Left lung (tissue), 10 donors: Measurements from ENCODE around the gene PDLIM7. TPM values are rescaled to one million over a fixed set of nuclear protein-coding genes. Genes with fewer than 3 reads are reported as not detected.

ENCODE experiments used
- ATAC-seq: fragments of 200-7000 bp; cut with Tn5 transposase; one replicate; pipeline ENCODE4 v1.9.1; 2020; ENCODE audit warnings: moderate library complexity
- DNase-seq, 4 donors: peaks; one replicate each; pipeline ENCODE4 v3.0.0-alpha.2; 2013 to 2020
- H3K27ac ChIP-seq, 2 donors: fragments of 200-600 bp; sonication (generic) in 1 of 2; one replicate each; pipeline versions ENCODE4 v1.5.0 to v1.8.0; 2020 to 2021
- H3K27me3 ChIP-seq, 2 donors: fragments of 200-600 bp; sonication (generic) in 1 of 2; one replicate each; pipeline versions ENCODE4 v1.5.0 to v1.8.0; 2020 to 2021
- H3K36me3 ChIP-seq, 2 donors: fragments of 200-600 bp; sonication (generic) in 1 of 2; one replicate each; pipeline versions ENCODE4 v1.5.0 to v1.8.0; 2020 to 2021
- H3K4me1 ChIP-seq, 2 donors: fragments of 200-600 bp; one replicate each; pipeline ENCODE4 v1.8.0; 2021
- H3K4me3 ChIP-seq, 2 donors: fragments of 200-600 bp; sonication (generic) in 1 of 2; one replicate each; pipeline versions ENCODE4 v1.5.0 to v1.8.0; 2020 to 2021; ENCODE audit warnings: mild to moderate bottlenecking in 1 of 2
- H3K9me3 ChIP-seq, 2 donors: fragments of 200-600 bp; sonication (generic) in 1 of 2; one replicate each; pipeline versions ENCODE4 v1.5.0 to v1.8.0; 2020 to 2021
- CTCF ChIP-seq, 2 donors: fragments of 200-600 bp; sonication (generic) in 1 of 2; IDR thresholded peaks; one replicate each; pipeline versions ENCODE4 v1.5.0 to v1.8.0; 2021; ENCODE audit warnings: antibody characterized with exemption in 2 of 2
- intact Hi-C, 2 donors: fragments of 100-400 bp; cut with DNase I; formaldehyde crosslinking; loops; one replicate each; pipeline versions ENCODE4 v1.11.2 to v1.14.2; 2022
- polyA plus RNA-seq, 6 donors: library from polyadenylated mRNA; unstranded; fragments of 120-200 nt; gene quantifications; one replicate each; pipeline ENCODE4 v1.2.1, GENCODE V29; 2013; ENCODE audit not compliant: insufficient read length in 6 of 6
- total RNA-seq, 2 donors: library from RNA; stranded (reverse); fragmentation: NEBNext Ultra II Directional; extraction: Animal tissue kit (Norgen Biotek cat#: 25700); gene quantifications; one replicate each; pipeline ENCODE4 v1.2.1, GENCODE V29; 2021
- donor health status: DM: no; HTN: yes; CAD: no.
- donor health status: DM: no; HTN: no; CAD: no.

Gene PDLIM7
- total and polyA plus RNA-seq, 8 donors = 60.9 to 141 (median 90.2) TPM

- Histone ChIP-seq H3K9me3 (no peaks in the 10 kb centered on the region), H3K4me3 (peak overlapping the region in 1 of 2 donors; percentile 75), H3K27me3 (no peaks in the 10 kb centered on the region), H3K36me3 (peaks cover 0 to 83% of the 10 kb centered on the region in 2 donors), H3K27ac (peak overlapping the region in 1 of 2 donors; percentile 98), H3K4me1 (peaks cover 0 to 49% of the 10 kb centered on the region in 2 donors)
- intact Hi-C loops = no loop called here
- TF ChIP-seq CTCF (IDR thresholded peaks at IDR 0.05) = peak in 1 of 2 donors; percentile 14
- DNase-seq (no peak), ATAC-seq (no peak)
These were observed 9.8 kb upstream of the PDLIM7 start for GRCh38 chr5:177507165-177507564.

GRCh38 chr5:177505075-177505474 is 7.7 kb upstream of the PDLIM7 start:
- no peaks in the 10 kb centered on the region for H3K9me3 ChIP-seq
- H3K36me3 ChIP-seq = peaks cover 0 to 65% of the 10 kb centered on the region in 2 donors
- peaks cover 0 to 49% of the 10 kb centered on the region in 2 donors for H3K4me1 ChIP-seq
- H3K27ac ChIP-seq = no peak overlapping the region
- no peak for DNase-seq
- no peak overlapping the region for H3K4me3 ChIP-seq
- no peak for ATAC-seq
- no peak for TF ChIP-seq CTCF (IDR thresholded peaks at IDR 0.05)
- intact Hi-C loops = no loop called here
- no peaks in the 10 kb centered on the region for H3K27me3 ChIP-seq

GRCh38 chr5:177504086-177505056 is 7.0 kb upstream of the PDLIM7 start:
- H3K27ac ChIP-seq = no peak overlapping the region
- H3K4me3 ChIP-seq = no peak overlapping the region
- no peak for TF ChIP-seq CTCF (IDR thresholded peaks at IDR 0.05)
- H3K36me3 ChIP-seq = peaks cover 0 to 61% of the 10 kb centered on the region in 2 donors
- DNase-seq = peak in 1 of 4 donors; percentile 79
- H3K27me3 ChIP-seq = no peaks in the 10 kb centered on the region
- ATAC-seq = no peak
- peaks cover 0 to 42% of the 10 kb centered on the region in 2 donors for H3K4me1 ChIP-seq
- no peaks in the 10 kb centered on the region for H3K9me3 ChIP-seq
- intact Hi-C loops = loop anchor here in 1 of 2 donors (5.0 kb wide), 1 partner anchor 112 kb away; no protein-coding TSS in a partner anchor

- H3K36me3 ChIP-seq = peaks cover 0 to 61% of the 10 kb centered on the region in 2 donors
- ATAC-seq = no peak
- intact Hi-C loops = loop anchor here in 1 of 2 donors (5.0 kb wide), 1 partner anchor 111 kb away; no protein-coding TSS in a partner anchor
- H3K9me3 ChIP-seq = no peaks in the 10 kb centered on the region
- H3K4me3 ChIP-seq = no peak overlapping the region
- TF ChIP-seq CTCF (IDR thresholded peaks at IDR 0.05) = no peak
- peaks cover 0 to 47% of the 10 kb centered on the region in 2 donors for H3K4me1 ChIP-seq
- no peak overlapping the region for H3K27ac ChIP-seq
- peaks cover 0 to 5% of the 10 kb centered on the region in 2 donors for H3K27me3 ChIP-seq
- DNase-seq = peak in 1 of 4 donors; percentile 75
These were observed 6.1 kb upstream of the PDLIM7 start for GRCh38 chr5:177503351-177504085.
